Skeletal muscle satellite cell (primary cell): ENCODE measurements around the gene GOLIM4.
"Not testable (repeated sequence)": the region's sequence is repeated elsewhere in the genome, so short reads cannot be mapped to it uniquely, and the experiment has no call there.

Source experiments
- H3K27me3 ChIP-seq: 2 replicates; pipeline ENCODE4 v1.7.0; 2013; ENCODE audit warnings: low read length; ENCODE audit not compliant: control insufficient read depth, insufficient read depth
- H3K36me3 ChIP-seq: 2 replicates; pipeline ENCODE4 v1.7.0; 2013; ENCODE audit warnings: mild to moderate bottlenecking, control low read depth, low read length; ENCODE audit not compliant: insufficient read depth
- H3K4me1 ChIP-seq: 2 replicates; pipeline ENCODE4 v1.7.0; 2013; ENCODE audit warnings: low read length; ENCODE audit not compliant: control insufficient read depth, insufficient read depth
- H3K4me2 ChIP-seq: 2 replicates; pipeline ENCODE4 v1.7.0; 2013; ENCODE audit warnings: mild to moderate bottlenecking, low read length
- H3K4me3 ChIP-seq: 2 replicates; pipeline ENCODE4 v1.7.0; 2013; ENCODE audit warnings: low read length
- H3K9ac ChIP-seq: 2 replicates; pipeline ENCODE4 v1.7.0; 2013; ENCODE audit warnings: mild to moderate bottlenecking, low read depth, low read length, moderate library complexity
- H3K9me3 ChIP-seq: replicated peaks from 2 replicates; pipeline ENCODE4 v1.7.0; 2013; ENCODE audit warnings: mild to moderate bottlenecking, control low read depth, low read length

Gene GOLIM4

DNA sequence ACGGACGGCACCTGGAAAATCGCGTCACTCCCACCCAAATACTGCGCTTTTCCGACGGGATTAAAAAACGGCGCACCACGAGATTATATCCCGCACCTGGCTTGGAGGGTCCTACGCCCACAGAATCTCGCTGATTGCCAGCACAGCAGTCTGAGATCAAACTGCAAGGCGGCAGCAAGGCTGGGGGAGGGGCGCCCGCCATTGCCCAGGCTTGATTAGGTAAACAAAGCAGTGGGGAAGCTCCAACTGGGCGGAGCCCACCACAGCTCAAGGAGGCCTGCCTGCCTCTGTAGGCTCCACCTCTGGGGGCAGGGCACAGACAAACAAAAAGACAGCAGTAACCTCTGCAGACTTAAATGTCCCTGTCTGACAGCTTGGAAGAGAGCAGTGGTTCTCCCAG lies 84.4 kb downstream of the GOLIM4 start:
- not testable (repeated sequence) for H3K27me3 ChIP-seq, H3K9ac ChIP-seq, H3K4me1 ChIP-seq, H3K4me3 ChIP-seq, H3K9me3 ChIP-seq, H3K4me2 ChIP-seq
- H3K36me3 ChIP-seq, result peaks cover 20% of the 10 kb centered on the region

DNA sequence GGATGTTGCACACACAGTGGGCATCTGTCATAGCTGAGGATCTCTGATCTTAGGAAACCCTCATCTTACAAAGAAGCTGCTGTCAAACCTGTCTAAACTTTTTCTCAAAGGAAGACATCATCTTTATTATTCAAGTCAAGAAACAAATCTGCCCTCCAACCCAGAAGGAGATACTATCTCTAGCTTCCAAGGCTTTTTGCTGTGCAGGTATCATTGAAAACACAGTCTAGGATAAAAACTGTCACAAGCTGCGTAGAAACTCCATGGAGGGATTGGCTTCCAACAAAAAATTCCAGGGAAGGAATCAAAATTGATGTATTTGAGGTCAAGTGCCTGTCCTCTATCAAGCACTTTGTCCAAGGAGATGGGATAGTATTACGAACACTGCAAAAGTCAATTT lies 89.1 kb downstream of the GOLIM4 start:
- Histone ChIP-seq H3K9me3 (no peaks in the 10 kb centered on the region), H3K36me3 (peaks cover 20% of the 10 kb centered on the region), H3K27me3 (no peaks in the 10 kb centered on the region), H3K4me1 (no peaks in the 10 kb centered on the region), H3K4me3 (no peak overlapping the region), H3K4me2 (no peak overlapping the region), H3K9ac (no peak overlapping the region)

- no peak overlapping the region for H3K4me2 ChIP-seq
- H3K4me1 ChIP-seq, result no peaks in the 10 kb centered on the region
- no peak overlapping the region for H3K9ac ChIP-seq
- H3K36me3 ChIP-seq, result peaks cover 6% of the 10 kb centered on the region
- no peak overlapping the region for H3K4me3 ChIP-seq
- no peaks in the 10 kb centered on the region for H3K27me3 ChIP-seq
- no peaks in the 10 kb centered on the region for H3K9me3 ChIP-seq
Observed at GRCh38 chr3:168003911-168004310, 91.8 kb downstream of the GOLIM4 start.

DNA sequence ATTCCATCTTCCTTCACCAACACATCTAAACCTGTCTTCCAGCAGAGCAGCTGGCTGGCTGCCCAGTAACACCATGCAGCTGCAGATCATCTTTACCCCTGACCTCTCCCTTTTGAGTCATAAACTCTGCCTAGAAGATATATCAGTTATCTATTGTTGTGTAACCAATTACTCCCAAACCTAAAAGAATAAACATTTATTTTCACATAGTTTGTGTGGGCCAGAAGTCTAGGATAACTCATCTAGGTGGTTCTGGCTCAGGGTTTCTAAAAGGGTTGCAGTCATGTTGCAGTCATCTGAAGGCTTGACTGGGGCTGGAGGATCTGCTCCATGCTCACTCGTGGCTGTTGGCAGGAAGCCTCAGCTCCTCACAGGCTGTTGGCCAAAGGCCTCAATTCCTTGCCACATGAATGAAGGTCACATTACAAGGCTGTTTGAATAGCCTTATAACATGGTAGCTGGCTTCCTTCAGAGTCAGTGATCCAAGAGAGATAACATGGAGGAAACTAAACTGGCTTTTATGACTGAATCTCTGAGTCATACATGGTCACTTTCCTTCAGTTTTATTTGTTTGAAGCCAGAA lies 92.8 kb downstream of the GOLIM4 start:
- no peaks in the 10 kb centered on the region for H3K9me3 ChIP-seq
- no peak overlapping the region for H3K9ac ChIP-seq
- H3K27me3 ChIP-seq, result no peaks in the 10 kb centered on the region
- no peak overlapping the region for H3K4me3 ChIP-seq
- H3K4me1 ChIP-seq, result no peaks in the 10 kb centered on the region
- no peak overlapping the region for H3K4me2 ChIP-seq
- no peaks in the 10 kb centered on the region for H3K36me3 ChIP-seq

- Histone ChIP-seq H3K4me2 (no peak overlapping the region), H3K36me3 (no peaks in the 10 kb centered on the region), H3K9me3 (no peaks in the 10 kb centered on the region), H3K27me3 (no peaks in the 10 kb centered on the region), H3K9ac (no peak overlapping the region), H3K4me1 (no peaks in the 10 kb centered on the region), H3K4me3 (no peak overlapping the region)
Observed at GRCh38 chr3:168001244-168001643, 94.5 kb downstream of the GOLIM4 start.

DNA sequence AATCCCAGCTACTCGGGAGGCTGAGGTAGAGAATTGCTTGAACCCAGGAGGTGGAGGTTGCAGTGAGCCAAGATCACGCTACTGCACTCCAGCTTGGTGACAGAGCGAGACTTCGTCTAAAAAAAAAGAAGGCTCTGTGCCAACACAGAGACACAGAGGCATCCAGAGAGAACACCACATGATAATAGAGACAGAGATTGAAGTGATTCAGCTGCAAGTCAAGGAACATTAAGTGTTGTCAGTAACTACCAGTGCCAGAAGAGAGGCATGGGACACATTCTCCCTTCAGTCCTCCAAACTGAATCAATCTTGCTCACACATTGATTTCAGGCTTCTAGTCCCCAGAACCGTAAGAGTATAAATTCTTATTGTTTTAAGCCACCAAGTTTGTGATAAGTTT lies 97.5 kb downstream of the GOLIM4 start:
- no peak overlapping the region for H3K4me3 ChIP-seq

GRCh38 chr3:167996514-167996913 lies 99.2 kb downstream of the GOLIM4 start:
- no peaks in the 10 kb centered on the region for H3K9me3 ChIP-seq
- H3K4me2 ChIP-seq, result no peak overlapping the region
- no peak overlapping the region for H3K9ac ChIP-seq
- H3K4me3 ChIP-seq, result no peak overlapping the region
- no peaks in the 10 kb centered on the region for H3K36me3 ChIP-seq
- no peaks in the 10 kb centered on the region for H3K4me1 ChIP-seq
- H3K27me3 ChIP-seq, result no peaks in the 10 kb centered on the region

More for the DNA sequence above, 97.5 kb downstream of the GOLIM4 start:
- no peak overlapping the region for H3K9ac ChIP-seq
- no peaks in the 10 kb centered on the region for H3K9me3 ChIP-seq
- H3K4me2 ChIP-seq, result no peak overlapping the region
- H3K36me3 ChIP-seq, result no peaks in the 10 kb centered on the region
- no peaks in the 10 kb centered on the region for H3K4me1 ChIP-seq
- H3K27me3 ChIP-seq, result no peaks in the 10 kb centered on the region

- no peak overlapping the region for H3K4me2 ChIP-seq
- H3K27me3 ChIP-seq, result no peaks in the 10 kb centered on the region
- no peaks in the 10 kb centered on the region for H3K4me1 ChIP-seq
- H3K4me3 ChIP-seq, result no peak overlapping the region
- no peaks in the 10 kb centered on the region for H3K9me3 ChIP-seq
- no peak overlapping the region for H3K9ac ChIP-seq
- H3K36me3 ChIP-seq, result no peaks in the 10 kb centered on the region
Observed at GRCh38 chr3:167992381-167992780, 103.3 kb downstream of the GOLIM4 start.

GRCh38 chr3:167991213-167991612 lies 104.5 kb downstream of the GOLIM4 start:
- Histone ChIP-seq H3K9me3 (no peaks in the 10 kb centered on the region), H3K4me3 (no peak overlapping the region), H3K9ac (no peak overlapping the region), H3K27me3 (no peaks in the 10 kb centered on the region), H3K4me2 (no peak overlapping the region), H3K4me1 (no peaks in the 10 kb centered on the region), H3K36me3 (no peaks in the 10 kb centered on the region)

GRCh38 chr3:167989999-167990398 lies 105.7 kb downstream of the GOLIM4 start:
- Histone ChIP-seq H3K4me3 (no peak overlapping the region), H3K36me3 (no peaks in the 10 kb centered on the region), H3K4me1 (no peaks in the 10 kb centered on the region), H3K9me3 (no peaks in the 10 kb centered on the region), H3K27me3 (no peaks in the 10 kb centered on the region), H3K9ac (no peak overlapping the region), H3K4me2 (no peak overlapping the region)

DNA sequence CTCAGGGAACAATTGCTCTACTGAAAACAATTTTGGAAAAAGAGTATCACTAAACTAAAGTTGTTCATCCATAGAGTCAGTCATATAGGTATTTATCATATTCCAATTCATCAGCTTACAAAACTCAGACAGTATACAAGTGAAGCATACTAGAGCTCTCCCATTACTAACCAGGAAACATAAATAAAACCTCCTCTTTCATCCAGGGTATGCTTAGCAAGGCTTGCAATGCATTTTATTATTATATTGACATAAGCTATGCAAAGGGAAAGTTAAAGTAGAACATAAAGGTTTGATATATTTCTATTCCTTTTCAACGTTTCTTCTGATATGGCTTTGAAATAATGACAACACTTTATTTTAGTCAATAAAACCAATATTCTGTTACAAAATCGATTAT lies 106.7 kb downstream of the GOLIM4 start:
- H3K9ac ChIP-seq, result no peak overlapping the region
- H3K4me2 ChIP-seq, result no peak overlapping the region
- no peaks in the 10 kb centered on the region for H3K27me3 ChIP-seq
- H3K4me3 ChIP-seq, result no peak overlapping the region
- no peaks in the 10 kb centered on the region for H3K36me3 ChIP-seq
- H3K9me3 ChIP-seq, result no peaks in the 10 kb centered on the region
- H3K4me1 ChIP-seq, result no peaks in the 10 kb centered on the region

DNA sequence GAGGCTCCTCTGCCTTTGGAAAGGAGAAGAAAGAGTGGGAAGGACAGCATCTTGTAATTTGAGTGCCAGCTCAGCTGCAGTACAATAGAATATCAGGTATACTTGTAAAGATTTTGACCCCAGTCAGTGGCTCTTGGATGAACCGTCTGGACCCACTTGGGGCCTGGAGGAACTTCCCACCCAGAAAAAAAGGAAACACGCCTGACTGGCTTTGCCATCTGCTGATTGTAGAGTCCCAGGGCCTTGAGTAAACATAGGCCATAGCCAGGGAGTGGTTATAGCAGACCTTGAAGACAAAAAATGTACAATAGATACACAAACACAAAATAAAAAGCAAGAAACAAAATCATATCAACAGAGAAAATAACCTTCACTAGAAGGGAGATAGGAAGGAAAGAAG lies 112.1 kb downstream of the GOLIM4 start:
- no peak overlapping the region for H3K4me2 ChIP-seq
- no peak overlapping the region for H3K9ac ChIP-seq
- no peak overlapping the region for H3K4me3 ChIP-seq
- no peaks in the 10 kb centered on the region for H3K27me3 ChIP-seq
- H3K9me3 ChIP-seq, result no peaks in the 10 kb centered on the region
- H3K4me1 ChIP-seq, result no peaks in the 10 kb centered on the region
- no peaks in the 10 kb centered on the region for H3K36me3 ChIP-seq
